Measurements from ENCODE around the gene KRT13. TPM values are rescaled to one million over a fixed set of nuclear protein-coding genes. Genes with fewer than 3 reads are reported as not detected.

Gene KRT13
- total and polyA plus RNA-seq, 2 of the 4 experiments (the other 2 are of a cell fraction) = 0.18 to 0.56 TPM

GRCh38 chr17:41464173-41464572 lies 41.2 kb downstream of the KRT13 start:
- ATAC-seq (ENCODE audit: low read depth) = no peak
- no peaks in the 10 kb centered on the region for H3K36me3 ChIP-seq (ENCODE audit: control insufficient read depth, insufficient read depth, low read length)
- no peak overlapping the region for H2BK5ac ChIP-seq (ENCODE audit: low read depth, low read length, poor library complexity, severe bottlenecking)
- no peak overlapping the region for H2AFZ ChIP-seq (replicated peaks; ENCODE audit: low read length, poor library complexity)
- no peak overlapping the region for H3K56ac ChIP-seq (ENCODE audit: extremely low read depth, insufficient read depth, low read length)
- no TSS peak for BruUV-seq (replicated peaks)
- ChIA-PET POLR2A (ENCODE audit: unreplicated experiment) (no interaction called here), CTCF (no interaction called here)
- WGBS, 2 experiments (ENCODE audit: extremely low coverage in 2 of 2, insufficient read length in 1 of 2) = 89% methylated on average over 9 of the region's 11 CpGs; no CpG with 5 or more reads in 1 of the 2 experiments
- H3K9ac ChIP-seq (ENCODE audit: low read depth, low read length) = no peak overlapping the region
- no peak overlapping the region for H3K23ac ChIP-seq (ENCODE audit: low read depth, low read length)
- no peak overlapping the region for H2AK9ac ChIP-seq (replicated peaks; ENCODE audit: low read depth, low read length, poor library complexity)
- H2BK15ac ChIP-seq (ENCODE audit: low read depth, low read length) = no peak overlapping the region; the same call in 2 of the 3 replicates
- intact Hi-C loops (cut with micrococcal nuclease) (no loop called here), in situ Hi-C loops (cut with MboI; ENCODE audit: low sequenced_read_pairs) (no loop called here), dilution Hi-C loops (cut with HindIII; ENCODE audit: low sequenced_read_pairs, unreplicated experiment) (no loop called here)
- H4K91ac ChIP-seq (ENCODE audit: insufficient read depth, low read depth, low read length) = no peak overlapping the region; the same call in 1 of the 2 replicates
- H3K14ac ChIP-seq (replicated peaks; ENCODE audit: low read depth, low read length) = 0 out of 2 replicates have a peak overlapping the region, but pooled peaks have one; percentile 39
- no peak overlapping the region for H4K5ac ChIP-seq (ENCODE audit: low read depth, low read length)
- H2AK5ac ChIP-seq (ENCODE audit: low read depth, low read length) = no peak overlapping the region; the same call in 1 of the 2 replicates
- DNase-seq = no peak
- no peak overlapping the region for H4K8ac ChIP-seq (ENCODE audit: low read depth in 2 of 2, low read length in 2 of 2)
- H3K4me2 ChIP-seq (ENCODE audit: low read depth, low read length) = no peak overlapping the region
- H3K4ac ChIP-seq (ENCODE audit: low read depth, low read length) = no peak overlapping the region
- H3K27ac ChIP-seq (ENCODE audit: insufficient read depth, low read length) = no peak overlapping the region
- no peak overlapping the region for H3K18ac ChIP-seq (ENCODE audit: low read depth, low read length)
- TF ChIP-seq SMC3 (IDR thresholded peaks at IDR 0.05; ENCODE audit: low read depth, low read length) (no peak), CHD1 (IDR thresholded peaks at IDR 0.05; ENCODE audit: low read depth, low read length) (no peak)
- H2BK120ac ChIP-seq (ENCODE audit: low read depth, low read length) = no peak overlapping the region
- no peaks in the 10 kb centered on the region; the same call in 1 of the 2 replicates for H4K20me1 ChIP-seq (ENCODE audit: insufficient read depth, low read length)
- H3K27me3 ChIP-seq (ENCODE audit: control insufficient read depth, insufficient read depth, low read length) = peaks cover 25% of the 10 kb centered on the region
- no peak overlapping the region for H2BK20ac ChIP-seq (ENCODE audit: low read depth, low read length)
- H3K9me3 ChIP-seq (ENCODE audit: control insufficient read depth, insufficient read depth, low read length) = peaks cover 10% of the 10 kb centered on the region
- H3K4me1 ChIP-seq (ENCODE audit: control insufficient read depth, insufficient read depth, low read length) = peaks cover 8% of the 10 kb centered on the region
- no peaks in the 10 kb centered on the region for H3K9me1 ChIP-seq (ENCODE audit: insufficient read depth, low read length)
- no peak overlapping the region for H3K4me3 ChIP-seq (ENCODE audit: insufficient read depth, low read depth, low read length)
- H3K79me1 ChIP-seq (ENCODE audit: low read depth in 1 of 2, low read length in 2 of 2) = no peaks in the 10 kb centered on the region

All from IMR-90 (cell line).